ENCODE data around the gene HLX. TPM values are rescaled to one million over a fixed set of nuclear protein-coding genes. Genes with fewer than 3 reads are reported as not detected.
A peak's percentile ranks its signal among the peaks of the same experiment; 100 is the strongest.

Gene HLX
- total RNA-seq, 1 donor from 2014 or later: 8.1 TPM

DNA sequence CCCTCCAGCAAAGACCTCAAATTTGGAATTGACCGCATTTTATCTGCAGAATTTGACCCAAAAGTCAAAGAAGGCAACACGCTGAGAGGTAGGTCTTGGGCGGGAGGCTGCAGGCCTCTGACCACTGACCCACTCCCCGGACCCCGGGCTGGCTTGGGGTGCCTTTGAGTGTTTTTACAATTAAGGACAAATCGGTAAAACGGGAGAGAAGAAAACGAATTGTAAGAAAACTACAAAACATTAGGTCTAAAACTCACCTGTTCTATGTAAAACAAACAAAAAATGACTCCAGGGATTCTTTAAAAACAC lies 1.1 kb downstream of the HLX start:
- DNase-seq (ENCODE audit: low spot score): no peak
- intact Hi-C loops (cut with DNase I): no loop called here

DNA sequence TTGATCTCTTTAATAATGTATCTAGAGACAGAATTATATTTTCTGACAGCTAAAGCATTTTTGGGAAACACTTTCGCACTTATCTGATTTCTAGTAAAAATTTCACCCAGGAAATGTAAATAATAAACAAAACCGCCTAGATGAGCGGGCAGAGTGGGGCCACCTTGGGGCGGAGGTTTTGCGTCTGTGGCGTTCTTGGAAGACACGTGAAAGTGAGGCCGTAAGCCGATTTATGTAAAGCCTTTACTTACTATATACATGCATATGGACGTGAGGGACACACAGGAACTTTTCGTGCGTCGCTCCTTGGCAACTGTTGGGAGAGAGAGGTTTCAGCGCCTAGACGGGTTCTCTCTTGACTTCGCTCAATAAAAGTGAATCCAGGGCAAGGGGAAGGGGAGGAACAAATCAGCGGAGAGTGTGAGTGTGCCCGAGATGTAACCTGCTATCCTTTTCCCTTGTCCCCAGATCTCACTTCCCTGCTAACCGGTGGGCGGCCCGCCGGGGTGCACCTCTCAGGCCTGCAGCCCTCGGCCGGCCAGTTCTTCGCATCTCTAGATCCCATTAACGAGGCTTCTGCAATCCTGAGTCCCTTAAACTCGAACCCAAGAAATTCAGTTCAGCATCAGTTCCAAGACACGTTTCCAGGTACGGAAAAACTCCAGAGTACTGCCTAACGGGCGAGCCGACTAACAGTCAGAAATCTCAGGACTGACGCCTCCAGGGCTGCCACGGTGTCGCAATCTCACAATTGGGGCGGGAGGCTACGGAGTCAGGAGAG lies 1.7 kb downstream of the HLX start:
- DNase-seq (ENCODE audit: low spot score): peak; percentile 92
- intact Hi-C loops (cut with DNase I): no loop called here

DNA sequence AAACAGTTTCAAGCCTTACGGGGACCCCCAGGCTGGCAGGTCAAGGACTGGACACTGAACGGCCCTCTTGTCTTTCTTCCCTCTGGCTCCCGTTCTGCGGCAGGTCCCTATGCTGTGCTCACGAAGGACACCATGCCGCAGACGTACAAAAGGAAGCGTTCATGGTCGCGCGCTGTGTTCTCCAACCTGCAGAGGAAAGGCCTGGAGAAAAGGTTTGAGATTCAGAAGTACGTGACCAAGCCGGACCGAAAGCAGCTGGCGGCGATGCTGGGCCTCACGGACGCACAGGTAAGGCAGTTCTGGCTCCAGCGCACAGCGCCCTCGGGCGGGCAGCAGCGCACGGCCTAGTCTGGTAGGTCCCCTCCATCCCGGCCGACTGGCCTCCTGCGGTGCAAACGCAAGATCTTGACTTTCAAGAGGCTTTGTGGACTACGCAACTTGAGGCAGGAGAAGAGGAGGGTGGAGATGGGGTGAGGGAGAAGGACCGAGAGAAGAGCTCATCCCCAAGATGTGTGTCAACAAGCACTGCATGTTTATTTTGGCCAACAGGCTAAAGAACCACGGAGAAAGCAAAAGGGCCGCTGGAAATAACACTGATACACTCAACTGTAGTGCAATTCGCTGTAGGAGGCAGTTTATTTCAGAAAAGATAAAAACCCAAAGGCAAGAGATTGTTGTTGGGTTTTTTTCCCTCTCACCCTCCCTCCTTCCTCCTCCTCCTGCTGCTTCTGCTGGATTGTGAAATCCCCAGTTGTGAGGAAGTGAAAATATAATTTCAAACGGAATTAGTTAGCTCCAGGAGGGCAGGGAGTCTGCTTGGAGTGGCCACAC lies 3.0 kb downstream of the HLX start:
- intact Hi-C loops (cut with DNase I): no loop called here
- DNase-seq (ENCODE audit: low spot score): peak; percentile 80

DNA sequence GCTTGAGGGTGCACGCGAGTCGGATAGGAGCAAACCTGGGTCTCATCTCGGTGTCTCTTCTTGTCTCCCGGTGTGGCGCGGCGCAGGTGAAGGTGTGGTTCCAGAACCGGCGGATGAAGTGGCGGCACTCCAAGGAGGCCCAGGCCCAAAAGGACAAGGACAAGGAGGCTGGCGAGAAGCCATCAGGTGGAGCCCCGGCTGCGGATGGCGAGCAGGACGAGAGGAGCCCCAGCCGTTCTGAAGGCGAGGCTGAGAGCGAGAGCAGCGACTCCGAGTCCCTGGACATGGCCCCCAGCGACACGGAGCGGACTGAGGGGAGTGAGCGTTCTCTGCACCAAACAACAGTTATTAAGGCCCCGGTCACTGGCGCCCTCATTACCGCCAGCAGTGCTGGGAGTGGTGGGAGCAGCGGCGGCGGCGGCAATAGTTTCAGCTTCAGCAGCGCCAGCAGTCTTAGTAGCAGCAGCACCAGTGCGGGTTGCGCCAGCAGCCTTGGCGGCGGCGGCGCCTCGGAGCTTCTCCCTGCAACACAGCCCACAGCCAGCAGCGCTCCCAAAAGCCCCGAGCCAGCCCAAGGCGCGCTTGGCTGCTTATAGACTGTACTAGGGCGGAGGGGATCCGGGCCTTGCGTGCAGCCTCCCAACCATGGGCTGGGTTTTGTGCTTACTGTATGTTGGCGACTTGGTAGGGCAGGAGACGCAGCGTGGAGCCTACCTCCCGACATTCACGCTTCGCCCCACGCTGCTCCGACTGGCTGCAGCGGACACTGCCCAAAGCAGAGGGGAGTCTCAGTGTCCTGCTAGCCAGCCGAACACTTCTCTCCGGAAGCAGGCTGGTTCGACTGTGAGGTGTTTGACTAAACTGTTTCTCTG lies 5.1 kb downstream of the HLX start:
- intact Hi-C loops (cut with DNase I): no loop called here
- DNase-seq (ENCODE audit: low spot score): no peak

DNA sequence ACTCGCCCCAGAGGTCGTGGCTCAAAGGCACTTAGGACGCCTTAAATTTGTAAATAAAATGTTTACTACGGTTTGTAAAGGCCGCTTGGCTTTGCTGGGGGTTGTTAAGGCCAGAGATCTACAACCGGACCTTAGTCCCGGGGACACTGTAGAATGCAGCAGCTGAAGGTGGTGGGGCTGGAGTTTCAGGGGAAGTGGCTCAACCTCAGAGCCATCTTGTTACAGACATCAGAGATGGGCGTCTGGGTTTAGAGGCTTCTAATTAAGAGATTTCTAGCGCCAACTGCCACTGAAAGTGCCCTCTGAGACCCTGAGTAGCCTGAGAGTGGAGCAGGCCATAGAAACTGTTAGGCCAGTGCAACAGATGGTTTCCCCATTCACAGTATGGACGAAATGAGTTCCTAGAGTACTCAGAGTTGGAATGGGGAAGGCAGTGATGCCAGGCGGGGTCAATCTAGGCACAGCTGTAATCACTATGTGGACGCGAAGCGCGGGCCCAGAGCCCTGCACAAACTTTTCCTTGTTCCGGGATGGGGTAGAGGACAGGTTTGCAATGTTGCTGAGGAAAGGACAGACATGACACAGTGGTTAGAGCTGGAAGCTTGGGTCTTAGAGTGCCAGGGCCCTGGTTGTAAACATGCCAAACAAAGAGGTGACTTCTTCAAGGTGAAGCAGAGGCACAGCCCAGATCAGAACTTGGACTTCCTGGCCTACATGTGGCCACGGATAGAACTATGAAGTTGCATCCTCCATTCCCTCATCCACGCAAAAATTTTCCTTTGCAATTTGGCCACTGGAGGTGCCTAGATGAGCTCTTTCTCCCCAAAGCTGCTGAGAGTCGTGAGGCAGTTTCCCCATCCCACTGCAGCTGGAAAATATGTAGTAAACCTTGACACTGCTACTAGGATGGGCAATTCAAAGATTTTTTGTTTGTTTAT lies 6.0 kb downstream of the HLX start:
- DNase-seq (ENCODE audit: low spot score): no peak
- intact Hi-C loops (cut with DNase I): no loop called here

DNA sequence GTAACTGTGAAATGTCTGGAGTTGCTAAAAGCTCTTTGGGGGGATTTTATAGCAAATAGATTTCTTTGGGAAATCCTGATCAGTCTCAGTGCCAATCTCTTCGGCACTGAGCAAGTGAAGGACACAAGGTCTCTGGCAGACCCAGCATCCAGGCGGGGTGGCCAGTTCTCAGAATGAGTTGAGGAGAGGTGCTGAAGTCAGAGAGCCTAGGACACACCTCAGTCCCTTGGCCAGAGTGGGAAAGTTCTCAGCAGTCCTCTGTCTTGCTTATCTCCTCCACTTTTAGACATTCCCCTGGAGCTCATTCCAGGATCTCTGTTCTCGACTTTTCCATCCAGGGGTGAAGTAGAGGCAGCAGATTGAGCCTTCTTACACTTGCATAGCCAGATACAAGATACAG lies 6.7 kb downstream of the HLX start:
- intact Hi-C loops (cut with DNase I): no loop called here
- DNase-seq (ENCODE audit: low spot score): no peak

DNA sequence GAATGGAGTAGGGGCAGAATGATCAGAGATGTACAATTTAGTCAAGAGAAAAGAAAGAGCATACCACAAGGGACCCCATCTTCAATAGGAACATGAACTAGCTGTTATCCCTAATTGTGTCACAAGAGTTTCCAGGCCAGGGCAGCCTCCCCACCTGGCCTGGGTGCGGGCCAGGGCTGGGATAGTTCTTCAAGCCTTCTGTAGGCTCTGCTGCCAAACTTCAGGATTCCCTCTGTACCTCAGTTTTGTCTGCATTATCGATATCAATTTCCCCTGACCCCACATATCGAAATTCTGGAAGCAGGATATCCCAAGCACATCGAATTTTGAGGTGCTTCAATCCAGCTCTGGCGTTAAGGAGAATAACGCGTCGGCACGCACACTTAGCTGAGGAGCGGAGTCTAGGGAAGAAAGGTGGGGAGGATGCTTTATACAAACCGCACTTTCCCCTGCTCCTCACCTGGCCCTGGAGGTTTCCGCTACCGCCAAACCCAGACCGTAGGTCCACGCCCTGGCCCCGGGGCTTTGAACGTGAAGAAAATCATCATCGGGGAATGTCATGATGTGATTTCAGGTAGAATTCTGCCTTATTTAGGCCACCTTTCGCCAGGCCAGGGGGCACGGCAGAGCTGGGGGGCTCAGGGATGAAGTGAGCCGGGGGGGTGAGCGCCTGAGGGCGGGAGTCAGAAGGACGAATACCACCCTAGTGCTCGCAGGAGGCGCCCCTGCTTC lies 7.4 kb downstream of the HLX start:
- DNase-seq (ENCODE audit: low spot score): no peak
- intact Hi-C loops (cut with DNase I): no loop called here

DNA sequence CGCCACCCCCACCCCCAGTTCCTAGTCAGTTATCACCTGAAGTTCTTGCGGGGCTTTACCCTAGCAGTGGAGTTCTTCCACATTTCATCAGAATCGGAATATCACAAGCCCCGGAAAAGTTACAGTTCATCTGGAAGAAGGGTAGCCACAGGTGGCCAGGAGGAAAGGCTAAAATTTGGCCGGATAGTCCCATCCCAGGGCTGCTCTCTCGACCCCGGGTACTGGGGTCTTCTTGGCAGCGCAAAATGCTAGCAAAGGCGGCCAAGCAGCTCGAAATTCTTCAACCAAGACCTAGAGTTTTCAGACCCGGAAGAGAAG lies 7.9 kb downstream of the HLX start:
- no peak for DNase-seq (ENCODE audit: low spot score)
- intact Hi-C loops (cut with DNase I): no loop called here

DNA sequence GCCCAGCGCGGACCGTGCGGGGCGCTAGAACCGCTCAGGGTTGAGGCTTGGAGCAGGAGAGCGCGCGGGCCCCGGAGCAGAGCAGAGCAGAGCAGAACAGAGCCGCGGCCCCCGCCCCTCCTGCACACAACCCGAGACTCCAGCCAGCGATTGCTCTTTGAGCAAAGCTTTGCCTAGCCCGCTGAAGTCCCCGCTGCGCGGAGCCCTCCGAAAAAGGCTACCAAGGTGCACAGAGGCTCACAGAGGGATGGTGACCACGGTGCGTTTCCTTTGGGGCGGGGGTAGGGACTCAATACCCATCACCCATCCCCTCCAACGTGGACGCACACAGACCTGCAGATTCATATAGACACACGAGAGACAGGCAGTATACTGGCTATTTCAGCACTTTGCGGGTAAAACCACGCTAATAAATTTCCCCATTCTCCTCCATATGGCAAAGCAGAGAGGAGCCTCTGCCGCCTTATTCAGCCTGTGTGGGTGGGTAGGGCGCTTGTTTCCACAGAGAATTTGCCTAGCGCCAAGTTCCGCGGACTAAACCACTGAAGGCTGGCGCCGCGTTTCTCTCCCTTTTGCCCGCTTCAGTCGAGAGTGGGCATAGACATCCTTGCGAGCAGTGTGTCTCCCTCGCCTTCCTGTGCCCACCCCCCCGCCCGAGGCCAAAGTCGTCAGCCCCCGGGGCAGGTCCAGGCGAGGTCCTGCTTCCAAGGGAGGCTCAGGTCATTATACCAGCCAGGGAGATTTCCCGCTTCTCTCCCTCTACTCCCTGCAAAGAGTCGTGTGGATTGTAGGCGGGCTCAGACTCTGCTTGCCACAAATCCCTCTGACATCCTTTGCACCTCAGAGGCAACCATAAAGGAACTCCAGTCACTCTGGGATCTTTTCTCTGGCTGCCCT lies 8.5 kb downstream of the HLX start:
- DNase-seq (ENCODE audit: low spot score): no peak
- intact Hi-C loops (cut with DNase I): no loop called here

DNA sequence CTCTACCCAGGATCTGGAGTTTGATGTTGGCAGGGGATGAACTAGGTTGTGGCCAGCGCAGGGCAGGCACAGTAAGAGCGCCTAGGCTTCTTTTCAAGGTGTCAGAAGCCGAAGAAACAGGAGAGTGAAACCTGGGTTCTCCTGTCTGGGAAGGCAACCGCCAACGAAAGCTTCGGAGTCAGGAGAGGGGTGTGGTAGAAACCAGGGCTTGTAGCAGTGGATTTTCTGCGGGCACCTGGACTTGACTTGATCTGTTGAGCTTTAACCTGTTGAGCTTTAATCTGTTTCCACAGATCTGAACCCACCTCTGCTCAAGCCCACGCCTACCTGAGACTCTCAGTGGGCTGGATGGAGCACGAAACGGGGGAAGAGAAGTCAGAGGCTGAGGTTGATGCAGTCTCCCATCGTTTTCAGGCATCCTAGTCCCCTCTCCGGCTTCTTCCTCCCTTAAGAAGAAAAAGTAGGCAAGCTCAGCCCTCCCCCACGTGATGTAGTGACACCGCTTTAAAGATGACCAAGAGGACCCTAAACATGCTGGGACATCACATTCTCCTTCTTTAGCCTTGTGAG lies 9.3 kb downstream of the HLX start:
- intact Hi-C loops (cut with DNase I): no loop called here

DNA sequence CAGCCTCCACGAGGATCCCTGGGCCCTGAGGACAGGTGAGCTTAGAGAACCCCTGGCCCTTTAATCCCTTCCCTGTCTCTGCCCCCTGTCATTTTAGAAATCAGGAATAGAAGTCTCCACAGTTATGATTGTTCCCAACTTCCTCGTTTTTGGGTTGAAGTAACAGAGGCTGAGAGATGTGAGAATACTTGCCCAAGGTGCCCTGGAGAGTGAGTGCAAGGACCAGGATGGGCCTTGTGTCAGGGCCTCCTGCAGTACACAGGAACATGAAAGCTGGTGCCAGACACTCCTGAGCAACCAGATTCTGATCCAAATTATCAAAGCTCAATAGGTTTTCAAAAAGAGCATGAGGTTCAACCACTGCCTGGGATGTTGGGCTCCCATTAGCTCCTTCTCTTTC lies 10.1 kb downstream of the HLX start:
- intact Hi-C loops (cut with DNase I): no loop called here

More for the DNA sequence above, 9.3 kb downstream of the HLX start:
- no peak for DNase-seq (ENCODE audit: low spot score)

DNA sequence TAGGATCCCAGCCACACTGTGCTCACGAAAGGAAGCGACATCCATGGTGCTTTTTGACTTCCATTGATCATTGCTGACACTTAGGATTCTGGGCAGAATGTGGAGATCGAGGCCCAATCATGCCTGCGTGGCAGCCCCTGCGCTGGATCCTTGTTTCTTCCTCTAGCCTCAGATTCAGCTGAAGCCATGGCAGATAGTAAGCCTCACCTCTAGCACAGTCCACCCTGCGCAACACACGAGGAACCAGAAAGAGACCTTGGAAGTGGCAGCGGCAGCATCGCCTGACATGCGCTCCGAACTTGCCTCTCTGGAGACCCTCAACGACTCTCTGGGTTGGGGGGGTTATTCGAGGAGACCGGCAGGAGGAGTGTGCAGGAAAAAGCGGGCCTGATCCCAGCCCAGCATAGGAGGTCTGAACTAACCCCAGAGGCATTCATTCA lies 10.6 kb downstream of the HLX start:
- no peak for DNase-seq (ENCODE audit: low spot score)
- intact Hi-C loops (cut with DNase I): no loop called here

More for the DNA sequence above, 10.1 kb downstream of the HLX start:
- no peak for DNase-seq (ENCODE audit: low spot score)

DNA sequence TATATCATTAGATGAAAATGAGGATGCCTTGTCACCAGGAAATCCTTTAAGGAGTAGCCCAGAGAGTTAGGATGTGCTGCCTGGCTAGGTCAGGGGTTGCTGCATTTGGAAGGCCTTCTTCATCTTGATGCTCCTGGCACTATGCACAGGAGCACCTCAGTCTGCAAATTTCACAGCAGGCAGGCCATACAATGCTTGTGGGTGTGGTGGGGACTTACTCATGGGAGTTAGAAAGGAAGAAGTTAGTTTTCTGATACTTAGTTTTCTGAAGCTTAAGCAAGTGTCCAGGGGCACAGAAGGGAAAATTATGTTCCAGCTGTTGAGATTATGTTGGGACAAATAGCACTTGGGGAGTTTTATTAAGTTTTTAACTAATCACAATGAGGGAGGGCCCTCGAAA lies 11.4 kb downstream of the HLX start:
- no peak for DNase-seq (ENCODE audit: low spot score)
- intact Hi-C loops (cut with DNase I): no loop called here

DNA sequence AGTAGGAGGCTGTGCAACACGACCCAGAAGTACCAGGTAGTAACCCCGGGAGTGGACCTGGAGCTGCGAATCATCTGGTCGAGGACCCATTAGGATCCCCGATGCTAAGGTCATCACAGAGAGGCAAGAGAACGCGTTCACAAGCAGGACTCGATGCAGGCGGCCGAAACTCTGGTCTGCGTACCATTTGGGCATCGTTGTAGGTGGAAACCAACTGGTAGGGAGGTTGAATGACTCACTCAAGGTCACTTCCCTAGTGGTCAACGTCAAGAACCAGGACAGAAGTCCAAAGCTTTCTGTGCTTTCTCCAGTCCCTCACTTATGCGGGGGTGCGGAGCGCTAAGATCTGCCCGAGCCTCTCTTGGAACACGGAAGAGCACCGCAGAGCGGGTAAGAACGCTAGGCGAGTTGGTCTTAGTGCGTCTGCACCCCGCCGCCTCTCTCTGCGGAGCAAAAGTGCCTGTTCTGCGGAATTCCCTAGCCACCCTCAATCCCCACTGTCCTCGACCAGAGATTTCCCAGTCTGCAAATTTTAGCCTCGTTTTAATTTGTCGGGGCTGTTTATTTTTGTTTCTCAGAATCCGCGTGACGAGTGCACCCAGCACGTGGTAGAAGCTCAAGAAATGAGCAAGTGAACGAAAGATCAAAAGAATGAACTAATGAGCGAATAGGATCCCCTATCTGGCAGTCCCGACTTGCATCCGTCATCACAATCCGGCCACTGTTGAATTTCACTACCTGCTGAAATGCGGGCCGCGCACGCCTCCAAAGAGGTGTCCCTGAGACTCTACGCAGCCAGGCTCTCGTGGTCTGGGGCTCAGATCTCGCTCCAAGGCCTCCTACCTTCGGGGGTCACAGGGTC lies 12.2 kb downstream of the HLX start:
- no peak for DNase-seq (ENCODE audit: low spot score)
- intact Hi-C loops (cut with DNase I): no loop called here

DNA sequence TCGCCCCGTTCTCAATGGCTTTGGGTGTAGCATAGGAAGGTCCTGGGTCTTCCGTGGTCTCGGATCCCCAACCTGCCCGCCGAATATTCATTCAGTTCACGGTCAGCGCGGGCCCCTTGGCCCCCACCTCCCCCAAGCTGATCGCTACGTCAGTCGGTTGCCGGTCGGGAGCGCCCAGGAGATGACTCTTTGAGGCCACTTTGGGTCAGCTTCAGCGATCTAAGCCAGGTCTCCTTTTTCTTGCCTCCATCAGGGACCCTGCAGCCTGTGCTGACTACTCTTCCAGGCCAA lies 12.8 kb downstream of the HLX start:
- DNase-seq (ENCODE audit: low spot score): no peak
- intact Hi-C loops (cut with DNase I): no loop called here

DNA sequence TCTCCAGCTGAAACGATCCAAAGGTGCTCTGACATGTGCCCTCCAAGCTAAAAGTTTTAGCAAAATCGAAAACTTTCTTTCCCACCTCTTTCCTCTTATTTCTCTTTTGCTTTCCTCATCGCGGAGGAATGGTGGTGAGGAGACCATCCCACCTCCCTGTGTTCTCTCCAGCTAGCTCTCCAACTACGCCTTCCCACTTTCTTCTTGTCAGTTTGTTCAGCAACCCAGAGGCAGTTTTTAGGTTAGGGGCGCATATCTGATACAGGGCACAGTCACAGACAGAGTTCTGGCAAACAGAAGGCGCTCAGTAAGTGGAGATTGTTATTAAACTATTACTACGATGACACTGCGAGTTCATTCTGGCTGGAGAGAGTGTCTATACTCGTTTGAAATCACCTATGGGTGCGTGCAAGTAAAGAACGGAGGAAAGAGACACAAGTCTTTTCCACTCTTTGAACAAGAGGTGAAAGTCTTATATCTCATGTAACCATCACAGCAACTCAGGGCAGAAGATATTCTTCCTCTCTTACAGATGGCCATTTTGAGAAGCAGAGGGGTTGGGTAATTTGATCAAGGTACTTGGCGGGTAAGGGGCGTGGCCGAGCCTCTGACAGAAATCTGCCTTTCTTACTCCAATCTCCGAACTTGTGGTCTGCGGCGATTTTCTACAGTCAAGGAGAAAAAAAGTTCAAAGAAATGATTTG lies 13.9 kb downstream of the HLX start:
- no peak for DNase-seq (ENCODE audit: low spot score)
- intact Hi-C loops (cut with DNase I): no loop called here

All from cardiac septum (tissue), 1 donor.